Dermis blood vessel endothelial cell (primary cell): Measurements from ENCODE around the gene TPST2. TPM values are rescaled to one million over a fixed set of nuclear protein-coding genes. Genes with fewer than 3 reads are reported as not detected.
A peak's percentile ranks its signal among the peaks of the same experiment; 100 is the strongest.

ENCODE experiments used
- DNase-seq: peaks from one replicate; pipeline ENCODE4 v3.0.0; 2010
- total RNA-seq: library from RNA; depleted of rRNA; stranded (reverse); fragments of >200 nt; gene quantifications from 2 replicates; pipeline ENCODE4 v1.2.3, GENCODE V29; 2014

Gene TPST2
- total RNA-seq, 1 donor from 2014 or later = 131 TPM

- DNase-seq = peak; percentile 48
Observed at GRCh38 chr22:26610072-26610958, 20.4 kb upstream of the TPST2 start.

- DNase-seq = no peak
Observed at GRCh38 chr22:26609287-26609686, 19.4 kb upstream of the TPST2 start.

- no peak for DNase-seq
Observed at GRCh38 chr22:26608129-26608528, 18.2 kb upstream of the TPST2 start.

GRCh38 chr22:26606611-26607010, 16.7 kb upstream of the TPST2 start:
- DNase-seq = no peak

- DNase-seq = no peak
Observed at GRCh38 chr22:26604368-26604767, 14.4 kb upstream of the TPST2 start.

- DNase-seq = no peak
Observed at GRCh38 chr22:26602127-26602526, 12.2 kb upstream of the TPST2 start.

- DNase-seq = no peak
Observed at GRCh38 chr22:26601726-26602125, 11.8 kb upstream of the TPST2 start.

GRCh38 chr22:26599505-26599904, 9.6 kb upstream of the TPST2 start:
- no peak for DNase-seq

- DNase-seq = no peak
Observed at GRCh38 chr22:26597480-26597879, 7.5 kb upstream of the TPST2 start.

- no peak for DNase-seq
Observed at GRCh38 chr22:26597026-26597425, 7.1 kb upstream of the TPST2 start.

GRCh38 chr22:26593763-26594162, 3.8 kb upstream of the TPST2 start:
- no peak for DNase-seq

- DNase-seq = no peak
Observed at GRCh38 chr22:26592421-26592891, 2.5 kb upstream of the TPST2 start.

- DNase-seq = peak; percentile 43
Observed at GRCh38 chr22:26589367-26589844, 526 bp downstream of the TPST2 start.

- no peak for DNase-seq
Observed at GRCh38 chr22:26588729-26589366, 1.1 kb downstream of the TPST2 start.

- DNase-seq = no peak
Observed at GRCh38 chr22:26587991-26588613, 1.8 kb downstream of the TPST2 start.

GRCh38 chr22:26586556-26587325, 3.2 kb downstream of the TPST2 start:
- DNase-seq = peak; percentile 92

- peak; percentile 60 for DNase-seq
Observed at GRCh38 chr22:26585104-26585790, 4.7 kb downstream of the TPST2 start.

GRCh38 chr22:26584010-26584409, 5.9 kb downstream of the TPST2 start:
- no peak for DNase-seq

GRCh38 chr22:26581633-26582168, 8.2 kb downstream of the TPST2 start:
- no peak for DNase-seq

GRCh38 chr22:26581026-26581425, 8.9 kb downstream of the TPST2 start:
- no peak for DNase-seq

- no peak for DNase-seq
Observed at GRCh38 chr22:26580240-26580962, 9.5 kb downstream of the TPST2 start.
